Measurements from ENCODE around the gene TSHZ2.
"Not testable (repeated sequence)": the region's sequence is repeated elsewhere in the genome, so short reads cannot be mapped to it uniquely, and the experiment has no call there.

The TSHZ2 gene

DNA sequence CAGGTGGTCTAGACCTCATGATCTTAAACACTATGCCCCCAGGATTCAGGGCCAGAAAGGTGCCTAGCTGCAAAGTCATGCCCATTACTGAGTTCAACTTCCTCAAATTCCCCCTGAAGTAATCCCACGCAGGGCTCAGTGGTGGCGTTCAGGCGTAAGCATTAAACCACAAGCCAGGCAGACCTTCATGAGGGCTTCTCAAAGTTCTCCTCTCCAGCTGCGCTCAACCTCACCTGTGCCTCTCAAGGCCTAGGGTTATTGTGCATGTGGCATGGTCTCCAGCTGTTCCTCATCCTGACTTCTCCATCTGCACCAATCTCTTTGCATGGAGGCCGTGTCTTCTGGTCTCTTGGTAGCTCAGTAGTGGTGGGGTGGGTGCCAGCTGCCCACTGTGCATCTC is 113.6 kb downstream of the TSHZ2 start:
- DNase-seq (ENCODE audit: low spot score), result no peak

- DNase-seq (ENCODE audit: low spot score), result no peak
These were observed 115.0 kb downstream of the TSHZ2 start for GRCh38 chr20:53087037-53087777.

DNA sequence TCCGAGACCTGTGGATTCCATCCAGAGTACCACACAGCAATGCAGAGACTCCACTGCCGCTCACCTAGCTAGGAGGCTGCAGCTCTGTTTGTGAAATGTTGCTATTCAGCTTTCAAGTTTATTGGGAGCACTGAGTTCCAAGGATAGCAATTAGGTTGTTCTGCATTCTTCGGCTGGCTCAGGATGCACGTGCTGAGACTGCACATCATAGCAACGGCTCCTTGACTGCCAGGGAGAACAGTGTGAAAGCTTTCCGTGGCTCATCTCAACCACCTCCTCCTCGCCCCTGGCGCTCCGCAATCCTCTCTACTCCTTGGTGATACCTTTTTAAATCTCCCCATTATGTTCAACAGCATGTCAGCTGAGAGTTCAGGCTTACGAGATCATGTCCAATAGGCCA is 116.6 kb downstream of the TSHZ2 start:
- DNase-seq (ENCODE audit: low spot score), result no peak

GRCh38 chr20:53089851-53090250 is 117.7 kb downstream of the TSHZ2 start:
- DNase-seq (ENCODE audit: low spot score), result not testable (repeated sequence)

DNA sequence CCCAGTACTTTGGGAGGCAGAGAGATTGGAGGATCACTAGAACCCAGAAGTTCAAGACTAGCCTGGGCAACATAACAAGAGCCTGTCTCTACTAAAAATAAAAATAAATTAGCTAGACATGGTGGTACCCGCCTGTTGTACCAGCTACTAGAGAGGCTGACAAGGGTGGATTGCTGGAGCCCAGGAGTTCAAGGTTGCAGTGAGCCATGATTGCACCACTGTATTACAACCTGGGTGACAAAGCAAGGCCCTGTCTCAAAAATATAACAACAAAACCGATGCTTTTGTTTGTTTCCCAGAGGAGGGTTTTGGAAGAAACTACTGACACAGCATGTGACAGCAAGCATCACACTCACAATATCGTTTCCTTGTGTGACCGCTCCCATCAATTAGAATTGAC is 119.6 kb downstream of the TSHZ2 start:
- DNase-seq (ENCODE audit: low spot score), result no peak

GRCh38 chr20:53092772-53093300 is 120.7 kb downstream of the TSHZ2 start:
- DNase-seq (ENCODE audit: low spot score), result no peak

- no peak for DNase-seq (ENCODE audit: low spot score)
These were observed 125.2 kb downstream of the TSHZ2 start for GRCh38 chr20:53097371-53097770.

DNA sequence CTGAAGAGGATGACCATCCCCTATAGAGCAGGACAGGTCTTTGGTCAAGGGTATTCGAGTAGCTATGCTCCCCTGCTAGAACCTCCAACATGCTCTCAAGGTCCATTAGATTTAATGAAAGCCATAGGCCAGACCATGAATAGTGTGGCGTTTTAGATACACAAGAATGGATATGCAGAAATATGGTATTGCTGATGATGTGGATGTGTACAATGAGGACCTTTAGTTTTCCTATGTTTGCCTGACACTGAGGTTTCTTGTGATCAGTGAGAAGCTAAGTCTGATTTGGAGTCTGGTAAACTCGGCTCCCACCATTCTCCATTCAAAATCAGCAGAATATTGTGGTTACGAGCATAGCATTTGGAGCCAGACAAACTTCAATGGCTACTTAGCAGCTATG is 125.6 kb downstream of the TSHZ2 start:
- no peak for DNase-seq (ENCODE audit: low spot score)

DNA sequence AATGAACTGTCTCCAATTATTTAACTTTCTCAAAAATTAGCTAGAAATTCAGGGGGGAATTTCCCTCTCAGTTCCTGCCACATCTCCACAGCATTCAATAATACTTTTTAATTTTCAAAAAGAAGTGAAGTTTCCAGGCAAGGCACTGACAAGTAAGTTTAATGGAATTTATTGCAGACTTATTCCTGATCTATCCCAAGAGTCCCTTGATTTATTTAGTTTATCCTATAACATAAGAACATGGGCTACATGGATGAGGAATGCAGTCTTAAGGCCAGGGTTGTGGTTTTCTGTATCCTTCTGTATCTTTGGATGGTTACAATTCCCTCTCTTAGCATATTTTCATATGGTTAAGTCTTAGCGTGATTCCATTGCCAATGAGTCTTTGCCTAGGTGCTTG is 126.5 kb downstream of the TSHZ2 start:
- DNase-seq (ENCODE audit: low spot score), result no peak

DNA sequence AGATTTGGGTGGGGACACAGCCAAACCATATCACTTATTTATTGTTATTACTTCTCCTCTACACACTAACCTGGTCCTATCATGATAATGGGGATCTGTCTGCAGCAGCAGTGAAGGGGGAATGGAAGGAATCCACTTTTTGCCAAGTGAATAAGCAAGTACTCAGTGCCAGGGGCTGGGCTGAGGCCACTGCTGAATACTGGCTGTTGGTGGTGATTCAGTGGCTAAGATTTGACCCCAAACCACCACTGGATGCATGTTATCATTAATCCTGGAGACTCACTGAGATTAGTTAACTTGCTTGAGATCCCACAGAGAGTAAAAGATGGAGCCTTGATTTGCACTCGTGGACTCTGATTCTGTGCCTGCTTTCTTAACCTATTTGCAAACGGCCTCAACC is 127.7 kb downstream of the TSHZ2 start:
- no peak for DNase-seq (ENCODE audit: low spot score)

- no peak for DNase-seq (ENCODE audit: low spot score)
These were observed 128.3 kb downstream of the TSHZ2 start for GRCh38 chr20:53100476-53100911.

- DNase-seq (ENCODE audit: low spot score), result no peak
These were observed 130.0 kb downstream of the TSHZ2 start for GRCh38 chr20:53101992-53102760.

DNA sequence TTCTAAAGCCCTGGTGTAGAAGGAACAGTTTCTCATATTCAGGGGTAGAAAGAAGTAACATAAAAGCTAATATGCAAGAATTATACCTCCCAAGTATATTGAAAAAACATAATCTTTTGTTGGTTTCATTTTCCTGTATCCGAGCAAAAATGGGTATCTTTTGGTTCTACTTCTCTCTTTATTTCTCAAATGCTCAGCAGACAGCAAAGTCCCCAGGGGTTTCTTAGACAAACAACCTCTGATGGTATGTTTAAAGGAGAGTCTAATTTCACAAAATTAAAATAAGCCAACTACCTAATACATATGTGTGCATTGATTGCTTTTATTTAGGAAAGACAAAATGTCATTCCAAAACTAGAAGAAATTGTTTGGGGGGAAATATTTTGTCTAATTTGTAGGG is 131.0 kb downstream of the TSHZ2 start:
- no peak for DNase-seq (ENCODE audit: low spot score)

GRCh38 chr20:53104884-53105283 is 132.7 kb downstream of the TSHZ2 start:
- DNase-seq (ENCODE audit: low spot score), result no peak

GRCh38 chr20:53116733-53117132 is 144.6 kb downstream of the TSHZ2 start:
- DNase-seq (ENCODE audit: low spot score), result no peak

DNA sequence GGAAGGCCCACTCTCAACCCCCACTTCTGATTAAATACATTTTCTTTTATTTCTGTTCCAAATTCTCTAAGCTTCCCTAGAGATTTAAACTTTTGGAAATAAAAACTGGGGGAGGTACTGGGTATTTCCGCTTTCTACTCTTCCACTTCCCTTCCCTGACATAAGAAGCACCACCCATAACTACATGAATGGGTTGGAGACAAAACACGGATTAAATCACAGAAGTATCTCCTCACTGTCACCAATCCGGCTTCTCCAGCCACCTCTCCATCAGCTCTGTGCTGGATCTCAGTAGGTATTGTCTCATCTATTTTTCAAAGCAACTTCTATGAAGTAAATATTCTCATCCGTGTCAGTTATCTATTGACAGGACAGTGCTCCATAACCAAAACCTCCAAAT is 150.7 kb downstream of the TSHZ2 start:
- DNase-seq (ENCODE audit: low spot score), result no peak

GRCh38 chr20:53124075-53124551 is 152.0 kb downstream of the TSHZ2 start:
- DNase-seq (ENCODE audit: low spot score), result no peak

DNA sequence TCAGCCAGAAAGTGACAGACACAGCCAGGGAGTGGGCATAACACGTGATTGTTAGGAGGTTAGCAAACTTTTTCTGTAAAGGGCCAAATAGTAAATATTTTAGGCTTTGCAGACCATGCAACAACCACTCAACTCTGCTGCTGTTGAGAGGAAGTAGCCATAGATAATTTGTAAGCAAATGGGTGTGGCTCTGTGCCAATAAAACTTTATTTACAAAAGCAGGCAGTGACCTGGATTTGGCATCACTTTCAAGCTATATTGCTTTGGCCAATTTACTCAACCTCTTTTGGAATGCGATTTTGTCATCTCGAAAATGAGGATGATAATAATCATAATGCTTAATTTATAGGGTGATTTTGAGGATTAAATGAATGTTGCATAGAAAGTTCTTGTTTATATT is 152.6 kb downstream of the TSHZ2 start:
- no peak for DNase-seq (ENCODE audit: low spot score)

DNA sequence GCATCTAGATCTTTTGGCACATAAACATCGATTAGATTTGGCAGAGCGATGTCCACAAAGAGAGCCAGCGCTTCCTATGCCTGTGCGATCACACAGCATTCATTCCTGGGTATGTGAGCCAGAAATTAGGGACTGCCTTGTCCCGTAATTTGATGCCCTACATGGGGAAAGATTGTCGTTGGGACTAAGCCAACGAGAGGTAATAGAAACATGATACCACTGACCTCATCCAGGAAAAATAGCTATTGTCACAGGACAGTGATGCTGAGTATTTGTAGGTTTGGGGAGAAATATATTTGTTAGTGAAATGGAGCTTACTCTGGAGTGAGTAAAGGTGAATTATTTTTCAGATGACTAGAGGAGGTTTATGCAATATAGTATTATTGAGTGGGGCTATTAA is 154.0 kb downstream of the TSHZ2 start:
- no peak for DNase-seq (ENCODE audit: low spot score)

DNA sequence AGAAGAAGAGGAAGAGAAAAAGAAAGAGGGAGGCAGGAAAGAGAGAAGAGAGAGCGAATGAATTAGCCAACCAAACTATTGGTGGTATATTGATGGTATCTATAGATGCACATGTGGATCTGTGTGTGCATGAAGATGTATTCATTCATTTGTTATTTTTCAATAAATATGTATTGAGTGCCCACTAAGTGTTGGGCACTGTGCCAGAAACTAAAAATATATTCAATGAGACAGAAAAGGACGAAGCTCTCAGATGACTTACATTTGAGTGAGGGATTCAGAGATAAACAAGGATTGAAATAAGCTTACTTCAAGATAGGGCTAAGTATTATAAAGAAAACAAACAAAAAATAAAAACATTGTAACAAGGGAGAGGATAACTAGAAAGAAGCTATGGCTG is 154.9 kb downstream of the TSHZ2 start:
- no peak for DNase-seq (ENCODE audit: low spot score)

DNA sequence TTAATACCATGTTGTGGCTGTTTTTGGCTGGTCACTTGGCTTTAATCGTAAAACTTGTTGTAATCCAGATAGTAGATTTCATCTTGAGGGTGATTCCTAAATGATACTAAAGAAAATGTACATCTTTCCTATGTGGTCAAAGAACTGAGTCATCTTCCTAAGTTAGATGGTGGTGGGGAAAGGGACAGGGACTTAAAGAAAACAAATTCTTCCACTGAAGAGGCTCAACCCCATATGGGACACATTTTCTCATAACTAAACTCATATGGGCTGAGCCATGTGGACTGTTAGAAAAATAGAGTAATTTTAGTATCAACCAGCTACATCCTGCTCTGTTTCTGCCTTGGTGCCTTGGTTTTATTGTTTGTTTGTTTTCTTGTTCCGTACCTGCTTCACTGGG is 155.8 kb downstream of the TSHZ2 start:
- no peak for DNase-seq (ENCODE audit: low spot score)

GRCh38 chr20:53129563-53129962 is 157.4 kb downstream of the TSHZ2 start:
- DNase-seq (ENCODE audit: low spot score), result no peak

DNA sequence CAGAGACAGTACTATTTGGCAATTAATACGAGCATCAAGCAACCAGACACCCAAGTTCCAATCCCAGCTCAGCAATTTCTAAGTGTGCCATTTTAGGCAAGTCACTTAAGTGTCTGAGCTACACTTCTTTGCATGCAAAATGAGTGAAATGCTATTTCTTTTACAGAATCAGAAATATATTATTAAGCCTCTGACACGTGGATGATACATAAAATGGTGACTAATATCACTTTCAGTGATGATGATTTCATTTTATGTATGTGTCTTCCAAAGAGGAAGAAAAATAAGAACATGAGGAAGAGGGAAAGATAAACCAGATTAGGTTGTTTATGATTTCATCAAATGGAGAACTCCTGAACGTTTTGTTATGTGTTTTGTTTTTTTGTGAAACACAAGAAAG is 158.6 kb downstream of the TSHZ2 start:
- DNase-seq (ENCODE audit: low spot score), result no peak

Data from D341Med (cell line).